Measurements from ENCODE around the gene WNT11. TPM values are rescaled to one million over a fixed set of nuclear protein-coding genes. Genes with fewer than 3 reads are reported as not detected.

WNT11 gene
- total RNA-seq, 1 experiment from 2014 or later: not detected

- intact Hi-C loops (cut with micrococcal nuclease): no loop called here
Observed at GRCh38 chr11:76237914-76238313, 31.6 kb upstream of the WNT11 start.

GRCh38 chr11:76237000-76237649, 30.8 kb upstream of the WNT11 start:
- H3K9me3 Mint-ChIP-seq (ENCODE audit: unreplicated experiment): no peaks in the 10 kb centered on the region
- BruUV-seq (replicated peaks): no TSS peak
- intact Hi-C loops (cut with micrococcal nuclease): no loop called here
- no peaks in the 10 kb centered on the region for H3K27me3 Mint-ChIP-seq (ENCODE audit: insufficient read depth, unreplicated experiment)
- H3K27ac Mint-ChIP-seq (ENCODE audit: low read depth, unreplicated experiment): no peak overlapping the region
- H3K36me3 Mint-ChIP-seq (ENCODE audit: insufficient read depth, unreplicated experiment): peaks cover 21% of the 10 kb centered on the region
- peaks cover 6% of the 10 kb centered on the region for H3K4me1 Mint-ChIP-seq (ENCODE audit: insufficient read depth, unreplicated experiment)
- TF ChIP-seq CTCF (IDR thresholded peaks at IDR 0.05; ENCODE audit: unreplicated experiment): no peak
- CTCF ChIA-PET: interaction anchor here (0.6 to 1.0 kb wide), 3 partner anchors 28 to 340 kb away, joined by 3 to 4 read pairs (median 3); no protein-coding TSS in a partner anchor
- DNase-seq (ENCODE audit: unreplicated experiment): no peak
- peak overlapping the region; percentile 99 for H3K4me3 Mint-ChIP-seq (ENCODE audit: unreplicated experiment)
- POLR2A ChIA-PET: interaction anchor here (0.6 to 3.6 kb wide), 6 partner anchors 9 to 207 kb away, joined by 3 to 20 read pairs (median 6); no protein-coding TSS in a partner anchor

More at GRCh38 chr11:76237914-76238313, 31.6 kb upstream of the WNT11 start:
- peaks cover 21% of the 10 kb centered on the region for H3K36me3 Mint-ChIP-seq (ENCODE audit: insufficient read depth, unreplicated experiment)
- no TSS peak for BruUV-seq (replicated peaks)
- ChIA-PET POLR2A (interaction anchor here (1.1 to 1.3 kb wide), 2 partner anchors 21 to 30 kb away, joined by 3 to 4 read pairs; no protein-coding TSS in a partner anchor), CTCF (interaction anchor here (1.6 kb wide), 1 partner anchor 10 kb away, joined by 5 read pairs; no protein-coding TSS in a partner anchor)
- no peaks in the 10 kb centered on the region for H3K9me3 Mint-ChIP-seq (ENCODE audit: unreplicated experiment)
- peaks cover 5% of the 10 kb centered on the region for H3K27me3 Mint-ChIP-seq (ENCODE audit: insufficient read depth, unreplicated experiment)
- DNase-seq (ENCODE audit: unreplicated experiment): peak; percentile 38
- peaks cover 6% of the 10 kb centered on the region for H3K4me1 Mint-ChIP-seq (ENCODE audit: insufficient read depth, unreplicated experiment)
- peak; percentile 6 for TF ChIP-seq CTCF (IDR thresholded peaks at IDR 0.05; ENCODE audit: unreplicated experiment)
- H3K27ac Mint-ChIP-seq (ENCODE audit: low read depth, unreplicated experiment): no peak overlapping the region
- no peak overlapping the region for H3K4me3 Mint-ChIP-seq (ENCODE audit: unreplicated experiment)

- no peak for TF ChIP-seq CTCF (IDR thresholded peaks at IDR 0.05; ENCODE audit: unreplicated experiment)
- Mint-ChIP-seq H3K4me1 (ENCODE audit: insufficient read depth, unreplicated experiment) (peaks cover 6% of the 10 kb centered on the region), H3K4me3 (ENCODE audit: unreplicated experiment) (peak overlapping the region; percentile 99), H3K27me3 (ENCODE audit: insufficient read depth, unreplicated experiment) (no peaks in the 10 kb centered on the region), H3K27ac (ENCODE audit: low read depth, unreplicated experiment) (peak overlapping the region; percentile 85), H3K9me3 (ENCODE audit: unreplicated experiment) (no peaks in the 10 kb centered on the region), H3K36me3 (ENCODE audit: insufficient read depth, unreplicated experiment) (peaks cover 21% of the 10 kb centered on the region)
- ChIA-PET CTCF (interaction anchor here (0.6 to 1.6 kb wide), 4 partner anchors 17 to 84 kb away, joined by 3 to 6 read pairs (median 4); no protein-coding TSS in a partner anchor), POLR2A (interaction anchor here (0.6 to 3.6 kb wide), 9 partner anchors 10 to 208 kb away, joined by 3 to 20 read pairs (median 5); no protein-coding TSS in a partner anchor)
- BruUV-seq (replicated peaks): no TSS peak
- peak; percentile 74 for DNase-seq (ENCODE audit: unreplicated experiment)
- intact Hi-C loops (cut with micrococcal nuclease): no loop called here
Observed at GRCh38 chr11:76236092-76236999, 30.0 kb upstream of the WNT11 start.
